Kidney epithelial cell (primary cell): Measurements from ENCODE around the gene RBM48. TPM values are rescaled to one million over a fixed set of nuclear protein-coding genes. Genes with fewer than 3 reads are reported as not detected.
A peak's percentile ranks its signal among the peaks of the same experiment; 100 is the strongest.
"Not testable (repeated sequence)": the region's sequence is repeated elsewhere in the genome, so short reads cannot be mapped to it uniquely, and the experiment has no call there.

ENCODE experiments used
- DNase-seq: peaks from one replicate; pipeline ENCODE4 v3.0.0-alpha.2; 2010; ENCODE audit warnings: low read depth
- H3K27me3 ChIP-seq: 2 replicates; pipeline ENCODE4 v1.6.0; 2011; ENCODE audit warnings: low read length; ENCODE audit not compliant: control insufficient read depth, insufficient read depth
- H3K36me3 ChIP-seq: 2 replicates; pipeline ENCODE4 v1.5.1; 2011; ENCODE audit warnings: low read length; ENCODE audit not compliant: control insufficient read depth, insufficient read depth
- H3K4me3 ChIP-seq: 2 replicates; pipeline ENCODE4 v1.5.1; 2011; ENCODE audit warnings: low read depth, mild to moderate bottlenecking, control low read depth, low read length
- CTCF ChIP-seq: IDR thresholded peaks from 2 replicates; pipeline ENCODE4 v1.5.1; 2011; ENCODE audit warnings: mild to moderate bottlenecking, moderate library complexity, low read length, control low read depth, inconsistent platforms; ENCODE audit not compliant: insufficient read depth, poor library complexity, severe bottlenecking
- total RNA-seq: library from RNA; depleted of rRNA; stranded (reverse); fragments of >200 nt; gene quantifications from 2 replicates; pipeline ENCODE4 v1.2.3, GENCODE V29; 2015

Gene RBM48
- 5.8 and 7.7 TPM in 2 replicates for total RNA-seq

DNA sequence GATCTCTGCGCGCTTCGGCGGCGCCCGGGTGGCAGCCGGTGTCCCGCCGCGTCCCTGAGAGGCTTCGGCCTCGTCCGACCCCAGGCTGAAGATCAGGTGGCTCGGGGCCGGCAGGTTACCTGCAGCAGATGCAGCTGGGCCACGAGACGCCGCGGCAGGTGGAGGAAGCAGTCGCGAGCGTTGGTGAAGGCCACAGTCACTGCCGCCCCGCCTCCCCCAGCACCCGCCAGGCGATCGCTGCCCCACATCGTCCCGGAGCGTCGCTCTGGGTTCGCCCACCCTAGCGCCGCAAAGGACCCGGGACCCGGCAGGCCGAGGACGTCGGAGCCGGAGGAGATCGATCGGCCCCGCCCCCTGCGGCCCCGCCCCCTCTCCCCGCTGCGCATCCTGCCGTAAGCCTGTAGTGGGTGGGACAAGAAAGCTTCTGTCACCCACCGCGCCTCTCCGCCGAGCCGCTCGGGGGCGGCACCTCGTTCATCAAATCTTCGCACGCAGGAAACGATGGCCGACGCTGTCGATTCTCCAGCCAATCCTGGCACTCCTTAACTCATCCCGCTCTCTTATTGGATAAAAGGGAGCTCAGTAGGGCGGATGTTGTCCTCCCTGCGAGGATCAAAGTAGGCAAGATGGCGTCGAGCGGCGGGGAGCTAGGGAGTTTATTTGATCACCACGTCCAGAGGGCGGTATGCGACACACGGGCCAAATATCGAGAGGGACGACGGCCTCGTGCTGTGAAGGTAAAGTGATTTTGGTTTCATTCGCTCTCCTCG lies at the start of gene RBM48, which contains the start of gene PEX1:
Gene RBM48 (plus strand): TSS at position 608 of the 770 bp plus-strand sequence. CDS start 19 bp downstream, at position 627.
Gene PEX1 (minus strand): TSS at position 333 of the 770 bp plus-strand sequence. CDS start 85 bp downstream, at position 248.
- no peaks in the 10 kb centered on the region for H3K27me3 ChIP-seq
- peak; percentile 26 for TF ChIP-seq CTCF
- no peaks in the 10 kb centered on the region for H3K36me3 ChIP-seq
- H3K4me3 ChIP-seq, result peak within 1 kb of the TSS; percentile 74
- peak; percentile 98 for DNase-seq

DNA sequence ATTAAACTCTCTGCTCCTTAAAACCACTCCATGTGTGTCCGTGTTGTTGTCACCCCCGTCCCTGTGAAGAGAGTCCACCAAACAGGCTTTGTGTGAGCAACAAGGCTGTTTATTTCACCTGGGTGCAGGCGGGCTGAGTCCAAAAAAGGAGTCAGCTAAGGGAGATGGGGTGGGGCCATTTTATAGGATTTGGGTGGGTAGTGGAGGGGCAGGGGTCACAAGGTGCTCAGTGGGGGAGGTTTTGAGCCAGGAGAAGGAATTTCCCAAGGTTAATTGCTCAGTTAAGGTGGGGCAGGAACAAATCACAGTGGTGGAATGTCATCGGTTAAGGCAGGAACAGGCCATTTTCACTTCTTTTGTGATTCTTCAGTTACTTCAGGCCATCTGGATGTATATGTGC lies 49.4 kb upstream of the RBM48 start:
- not testable (repeated sequence) for H3K36me3 ChIP-seq, DNase-seq, H3K4me3 ChIP-seq, H3K27me3 ChIP-seq

DNA sequence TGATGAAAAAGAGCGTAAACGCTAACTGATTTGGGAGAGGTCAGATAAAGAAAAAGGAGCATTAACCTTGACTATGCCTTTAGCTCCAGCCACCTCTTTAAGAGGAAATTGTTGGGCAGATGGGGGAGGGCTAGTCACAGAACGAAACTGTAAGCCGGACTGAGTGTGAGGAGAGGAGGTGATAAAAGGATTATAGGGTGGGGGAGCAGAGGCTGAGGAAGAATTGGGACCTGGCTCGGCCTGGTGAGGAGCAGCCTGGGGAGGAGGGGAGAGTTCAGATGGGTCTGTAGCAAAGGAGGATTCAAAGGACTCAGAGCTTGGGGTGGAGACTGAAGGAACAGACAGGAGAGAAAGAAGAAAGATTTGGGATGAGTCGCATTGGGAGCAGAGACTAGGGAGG lies 45.0 kb upstream of the RBM48 start:
- not testable (repeated sequence) for DNase-seq, H3K36me3 ChIP-seq, H3K27me3 ChIP-seq, H3K4me3 ChIP-seq

DNA sequence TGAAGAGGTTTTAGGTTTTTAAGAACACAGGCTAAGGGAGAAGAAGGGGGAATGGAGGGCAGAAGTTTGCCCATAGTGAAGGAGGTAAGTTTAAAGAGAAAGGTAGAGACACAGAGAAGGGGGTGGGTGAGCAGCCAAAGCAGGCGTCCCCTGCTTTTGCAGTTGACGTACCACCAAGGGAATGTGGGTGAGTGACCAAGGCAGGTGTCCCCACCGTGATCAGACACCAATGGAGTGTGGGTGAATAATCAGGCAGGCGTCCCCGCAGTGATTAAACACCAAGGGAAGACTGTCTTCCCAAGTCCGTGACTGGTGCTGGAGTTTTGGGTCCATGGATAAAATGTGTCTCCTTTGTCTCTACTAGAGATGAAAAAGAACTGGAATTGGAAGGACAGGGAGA lies 44.4 kb upstream of the RBM48 start:
- not testable (repeated sequence) for DNase-seq, H3K4me3 ChIP-seq, H3K27me3 ChIP-seq, H3K36me3 ChIP-seq

- Histone ChIP-seq H3K36me3 (no peaks in the 10 kb centered on the region), H3K4me3 (no peak overlapping the region), H3K27me3 (no peaks in the 10 kb centered on the region)
- TF ChIP-seq CTCF, result no peak
- no peak for DNase-seq
Measured at GRCh38 chr7:92485267-92485892, 43.2 kb upstream of the RBM48 start.

GRCh38 chr7:92485974-92486373 lies 42.6 kb upstream of the RBM48 start:
- DNase-seq, result no peak
- Histone ChIP-seq H3K36me3 (no peaks in the 10 kb centered on the region), H3K27me3 (no peaks in the 10 kb centered on the region), H3K4me3 (no peak overlapping the region)
- TF ChIP-seq CTCF, result no peak

GRCh38 chr7:92487804-92488203 lies 40.8 kb upstream of the RBM48 start:
- H3K27me3 ChIP-seq, result no peaks in the 10 kb centered on the region
- H3K4me3 ChIP-seq, result no peak overlapping the region
- no peak for TF ChIP-seq CTCF
- no peaks in the 10 kb centered on the region for H3K36me3 ChIP-seq
- DNase-seq, result no peak
